ENCODE data around the gene NPDC1.
A peak's percentile ranks its signal among the peaks of the same experiment; 100 is the strongest.
"Not testable (repeated sequence)": the region's sequence is repeated elsewhere in the genome, so short reads cannot be mapped to it uniquely, and the experiment has no call there.

The NPDC1 gene

DNA sequence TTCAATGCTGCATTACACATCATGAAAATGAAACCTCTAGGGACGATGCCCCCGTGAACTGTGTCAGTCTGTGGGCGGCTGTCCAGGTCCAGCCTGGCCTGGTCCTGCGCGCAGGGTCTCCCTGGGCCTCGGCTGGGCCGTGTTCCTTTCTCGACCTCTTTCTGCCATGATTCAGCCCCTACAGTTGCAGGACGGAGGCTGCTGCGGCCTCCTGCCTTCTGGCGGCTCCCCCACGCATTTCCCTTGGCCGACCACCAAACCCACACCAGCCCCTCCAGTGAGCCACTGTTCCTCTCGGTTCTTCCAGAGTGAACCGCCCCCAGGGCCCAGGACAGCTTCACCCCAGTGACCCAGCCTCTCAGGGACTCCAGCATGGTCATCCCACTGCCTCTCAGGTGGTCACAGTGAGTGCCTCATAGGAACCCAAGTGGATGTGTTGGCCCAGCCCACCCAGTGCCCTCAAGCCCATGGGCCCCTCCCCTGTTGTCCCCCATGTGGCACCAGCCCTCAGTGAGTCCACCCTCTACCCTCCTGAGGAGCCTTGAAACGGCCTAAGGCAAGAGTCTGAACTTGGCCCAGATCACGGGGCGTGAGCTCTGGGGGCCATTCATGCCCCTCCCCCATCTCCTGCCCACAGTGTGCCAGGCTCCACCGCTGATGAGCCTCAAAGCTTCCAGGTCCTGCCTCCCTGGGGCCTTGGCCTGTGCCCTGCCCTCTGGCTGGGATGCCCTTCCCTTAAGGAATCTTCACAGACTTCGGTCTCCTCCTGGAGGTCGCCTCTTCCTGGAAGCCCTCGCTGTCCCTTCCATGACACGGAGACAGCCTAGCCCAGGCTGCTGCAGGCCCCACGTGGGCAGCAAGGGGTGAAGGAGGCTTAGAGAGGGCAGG, 39.6 kb downstream of the NPDC1 start:
- FAIRE-seq = no peak
- no peak for TF ChIP-seq CTCF (IDR thresholded peaks at IDR 0.05; ENCODE audit: insufficient read depth, missing control alignments)
- no peak for DNase-seq (ENCODE audit: insufficient read length, low spot score)

DNA sequence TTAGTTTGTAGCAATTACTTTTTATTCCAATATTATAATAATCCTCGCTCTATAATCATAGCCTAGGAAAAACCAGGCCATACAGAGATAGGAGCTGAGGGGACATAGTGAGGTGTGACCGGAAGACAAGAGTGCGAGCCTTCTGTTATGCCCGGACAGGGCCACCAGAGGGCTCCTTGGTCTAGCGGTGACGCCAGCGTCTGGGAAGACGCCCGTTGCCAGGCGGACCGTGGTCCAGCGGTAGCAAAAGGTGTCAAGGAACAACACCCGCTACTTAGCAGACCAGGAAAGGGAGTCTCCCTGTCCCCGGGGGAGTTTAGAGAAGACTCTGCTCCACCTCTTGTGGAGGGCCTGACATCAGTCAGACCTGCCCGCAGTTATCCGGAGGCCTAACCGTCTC, 41.7 kb downstream of the NPDC1 start:
- not testable (repeated sequence) for FAIRE-seq; DNase-seq (ENCODE audit: insufficient read length, low spot score)
- TF ChIP-seq CTCF (IDR thresholded peaks at IDR 0.05; ENCODE audit: insufficient read depth, missing control alignments) = peak; percentile 13

DNA sequence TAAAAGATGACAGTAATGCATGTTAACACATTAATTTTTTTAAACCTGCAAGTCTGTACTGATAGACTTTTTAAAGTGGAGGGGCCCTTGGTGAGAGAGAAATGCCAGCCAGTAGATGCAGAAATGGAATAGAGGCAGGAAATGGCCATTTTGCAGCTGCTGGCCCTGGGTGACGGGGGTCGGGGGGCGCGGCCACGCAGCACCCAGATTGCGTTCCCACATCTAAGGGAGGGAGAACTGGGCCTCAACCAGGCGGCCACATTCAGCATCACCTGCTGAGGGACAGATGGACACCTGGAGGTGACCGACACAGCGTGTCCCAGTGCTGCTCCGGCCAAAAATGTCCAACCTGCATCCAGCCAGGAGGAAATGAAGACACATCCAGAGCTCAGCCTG, 43.3 kb downstream of the NPDC1 start:
- no peak for TF ChIP-seq CTCF (IDR thresholded peaks at IDR 0.05; ENCODE audit: insufficient read depth, missing control alignments)
- DNase-seq (ENCODE audit: insufficient read length, low spot score) (no peak), FAIRE-seq (no peak)

DNA sequence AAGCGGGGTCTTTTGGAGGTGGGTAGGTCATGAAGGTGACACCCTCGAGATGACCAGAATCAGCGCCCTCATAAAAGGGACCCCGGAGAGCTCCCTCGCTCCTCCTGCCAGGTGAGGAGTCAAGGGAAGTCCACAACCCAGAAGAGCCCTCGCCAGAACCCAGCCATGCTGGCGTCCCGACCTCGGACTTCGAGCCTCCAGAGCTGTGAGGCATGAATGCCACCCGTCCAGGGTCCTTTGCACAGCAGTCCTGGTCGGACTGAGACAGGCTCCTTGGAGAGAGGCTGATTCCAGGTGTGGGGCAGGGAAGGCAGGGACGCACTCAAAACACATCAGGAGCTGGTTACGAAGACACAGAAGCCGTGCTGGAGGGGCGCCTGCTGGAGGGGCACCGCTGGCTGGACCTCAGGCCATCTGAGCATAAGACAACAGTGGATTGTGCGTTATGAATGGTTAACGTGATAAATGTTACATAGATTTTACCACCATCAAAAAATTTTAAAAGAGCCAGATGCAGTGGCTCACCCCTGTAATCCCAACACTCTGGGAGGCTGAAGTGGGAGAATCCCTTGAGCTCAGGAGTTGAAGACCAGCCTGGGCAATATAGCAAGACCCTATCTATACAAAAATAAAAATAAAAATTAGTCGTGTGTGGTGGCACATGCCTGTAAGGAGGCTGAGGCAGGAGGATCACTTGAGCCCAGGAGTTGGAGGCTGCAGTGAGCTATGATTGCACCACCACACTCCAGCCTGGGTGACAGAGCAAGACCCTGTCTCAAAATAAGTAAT, 43.9 kb downstream of the NPDC1 start:
- DNase-seq (ENCODE audit: insufficient read length, low spot score) (no peak), FAIRE-seq (no peak)

GRCh38 chr9:137000177-137000930, 45.6 kb downstream of the NPDC1 start:
- TF ChIP-seq CTCF (IDR thresholded peaks at IDR 0.05; ENCODE audit: insufficient read depth, missing control alignments) = no peak
- DNase-seq (ENCODE audit: insufficient read length, low spot score) (no peak), FAIRE-seq (no peak)

More for the DNA sequence above, 43.9 kb downstream of the NPDC1 start:
- no peak for TF ChIP-seq CTCF (IDR thresholded peaks at IDR 0.05; ENCODE audit: insufficient read depth, missing control alignments)

DNA sequence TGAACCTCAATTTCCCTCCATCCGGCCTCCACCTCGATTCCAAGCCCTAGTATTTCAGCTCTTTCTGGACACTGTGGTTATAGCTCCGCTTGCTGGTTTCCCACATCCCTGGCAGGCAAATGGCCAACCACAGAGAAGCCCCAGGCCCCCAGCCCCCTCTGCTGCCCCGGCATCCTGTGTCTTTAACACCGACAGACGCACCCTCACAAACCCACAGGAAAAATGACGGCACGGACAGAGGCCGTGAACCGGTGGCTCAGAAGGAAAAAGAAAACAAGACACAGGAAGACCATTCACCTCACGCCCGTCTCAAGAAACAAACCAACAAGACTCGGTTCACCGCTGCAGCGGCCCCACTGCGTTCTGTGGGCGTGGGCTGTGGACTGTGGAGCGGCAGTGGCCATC, 48.1 kb downstream of the NPDC1 start:
- FAIRE-seq (no peak), DNase-seq (ENCODE audit: insufficient read length, low spot score) (no peak)
- no peak for TF ChIP-seq CTCF (IDR thresholded peaks at IDR 0.05; ENCODE audit: insufficient read depth, missing control alignments)

Data from D721Med (cell line).